ENCODE results near the gene PRM1.

Gene PRM1

DNA sequence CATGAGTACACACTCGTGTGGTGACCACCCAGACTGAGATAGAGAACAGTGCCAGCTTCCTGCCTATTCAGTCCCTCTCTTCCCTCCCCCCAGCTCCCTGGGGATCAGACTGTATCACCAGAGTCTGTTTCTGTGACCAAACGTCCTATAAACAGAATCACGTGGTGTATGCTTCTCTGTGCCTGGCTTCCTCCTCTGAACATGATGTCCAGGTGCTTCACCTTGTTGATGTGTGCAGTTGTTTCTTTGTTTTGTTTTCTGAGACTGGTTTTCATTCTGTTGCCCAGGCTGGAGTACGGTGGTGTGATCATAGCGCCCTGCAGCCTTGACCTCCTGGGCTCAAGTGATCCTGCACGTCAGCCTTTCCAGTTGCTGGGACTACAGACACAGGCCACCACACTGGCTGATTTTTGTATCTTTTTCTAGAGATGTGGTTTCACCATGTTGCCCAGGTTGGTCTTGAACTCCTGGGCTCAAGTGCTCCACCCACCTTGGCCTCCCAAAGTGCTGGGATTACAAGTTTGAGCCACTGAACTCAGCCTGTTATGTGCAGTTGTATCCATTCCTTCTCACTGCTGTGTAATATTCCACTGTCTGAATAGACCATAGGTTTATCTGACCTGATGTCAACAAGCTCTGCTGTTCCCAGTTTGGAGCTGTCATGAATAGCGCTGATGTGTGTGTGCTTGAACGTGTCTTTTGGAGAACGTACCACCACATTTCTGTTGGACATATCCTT, 28.9 kb upstream of the PRM1 start:
- peak; percentile 77 for DNase-seq (ENCODE audit: low read depth)
- H3K4me3 ChIP-seq (ENCODE audit: low read depth, low read length), result no peak overlapping the region
- TF ChIP-seq, protein P1, sequence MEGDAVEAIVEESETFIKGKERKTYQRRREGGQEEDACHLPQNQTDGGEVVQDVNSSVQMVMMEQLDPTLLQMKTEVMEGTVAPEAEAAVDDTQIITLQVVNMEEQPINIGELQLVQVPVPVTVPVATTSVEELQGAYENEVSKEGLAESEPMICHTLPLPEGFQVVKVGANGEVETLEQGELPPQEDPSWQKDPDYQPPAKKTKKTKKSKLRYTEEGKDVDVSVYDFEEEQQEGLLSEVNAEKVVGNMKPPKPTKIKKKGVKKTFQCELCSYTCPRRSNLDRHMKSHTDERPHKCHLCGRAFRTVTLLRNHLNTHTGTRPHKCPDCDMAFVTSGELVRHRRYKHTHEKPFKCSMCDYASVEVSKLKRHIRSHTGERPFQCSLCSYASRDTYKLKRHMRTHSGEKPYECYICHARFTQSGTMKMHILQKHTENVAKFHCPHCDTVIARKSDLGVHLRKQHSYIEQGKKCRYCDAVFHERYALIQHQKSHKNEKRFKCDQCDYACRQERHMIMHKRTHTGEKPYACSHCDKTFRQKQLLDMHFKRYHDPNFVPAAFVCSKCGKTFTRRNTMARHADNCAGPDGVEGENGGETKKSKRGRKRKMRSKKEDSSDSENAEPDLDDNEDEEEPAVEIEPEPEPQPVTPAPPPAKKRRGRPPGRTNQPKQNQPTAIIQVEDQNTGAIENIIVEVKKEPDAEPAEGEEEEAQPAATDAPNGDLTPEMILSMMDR (IDR thresholded peaks at IDR 0.05; ENCODE audit: low read depth, low read length, missing control alignments), result no peak

DNA sequence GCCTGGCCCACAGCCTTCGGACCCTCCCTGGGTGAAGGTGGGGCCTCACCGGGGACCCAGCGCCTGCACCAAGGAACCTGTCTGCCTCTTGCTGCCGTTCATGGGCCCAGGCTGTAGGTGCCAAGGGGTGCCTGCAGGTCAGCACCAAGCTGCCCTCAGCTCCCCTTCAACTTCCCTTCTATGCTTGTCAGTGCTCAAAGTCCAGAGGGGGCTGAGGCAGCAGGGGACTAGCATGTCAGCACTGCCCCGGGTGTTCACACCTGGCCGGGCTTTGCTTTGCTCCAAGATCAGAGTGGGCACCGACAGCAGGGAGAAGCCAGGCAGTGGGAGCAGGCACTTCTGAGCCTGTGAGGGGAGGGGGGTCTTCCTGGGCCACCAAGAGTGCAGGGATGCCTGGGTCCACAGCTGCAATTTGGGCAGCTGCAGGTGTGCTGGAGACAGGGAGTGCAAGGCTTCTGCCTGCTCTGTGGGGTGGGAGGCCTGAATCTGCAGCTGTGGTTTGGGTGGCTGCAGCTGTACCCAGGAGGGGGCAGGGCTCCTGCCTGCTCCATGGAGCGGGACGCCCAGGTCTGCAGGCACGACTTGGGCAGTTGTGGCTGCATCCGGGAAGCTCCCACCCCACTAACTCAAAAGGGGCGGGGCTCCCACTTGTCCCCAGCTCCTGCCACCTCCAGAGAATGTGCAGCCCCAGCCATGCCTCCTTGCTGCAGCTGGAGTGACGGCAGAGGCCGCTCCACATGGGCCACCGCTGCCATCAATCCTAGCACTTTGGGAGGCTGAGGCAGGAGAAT, 27.6 kb upstream of the PRM1 start:
- DNase-seq (ENCODE audit: low read depth), result peak; percentile 61
- TF ChIP-seq, protein P1 (IDR thresholded peaks at IDR 0.05; ENCODE audit: low read depth, low read length, missing control alignments), result no peak
- H3K4me3 ChIP-seq (ENCODE audit: low read depth, low read length), result no peak overlapping the region

GRCh38 chr16:11307639-11308492, 26.7 kb upstream of the PRM1 start:
- TF ChIP-seq, protein P1 (IDR thresholded peaks at IDR 0.05; ENCODE audit: low read depth, low read length, missing control alignments), result no peak
- H3K4me3 ChIP-seq (ENCODE audit: low read depth, low read length), result no peak overlapping the region
- no peak for DNase-seq (ENCODE audit: low read depth)

DNA sequence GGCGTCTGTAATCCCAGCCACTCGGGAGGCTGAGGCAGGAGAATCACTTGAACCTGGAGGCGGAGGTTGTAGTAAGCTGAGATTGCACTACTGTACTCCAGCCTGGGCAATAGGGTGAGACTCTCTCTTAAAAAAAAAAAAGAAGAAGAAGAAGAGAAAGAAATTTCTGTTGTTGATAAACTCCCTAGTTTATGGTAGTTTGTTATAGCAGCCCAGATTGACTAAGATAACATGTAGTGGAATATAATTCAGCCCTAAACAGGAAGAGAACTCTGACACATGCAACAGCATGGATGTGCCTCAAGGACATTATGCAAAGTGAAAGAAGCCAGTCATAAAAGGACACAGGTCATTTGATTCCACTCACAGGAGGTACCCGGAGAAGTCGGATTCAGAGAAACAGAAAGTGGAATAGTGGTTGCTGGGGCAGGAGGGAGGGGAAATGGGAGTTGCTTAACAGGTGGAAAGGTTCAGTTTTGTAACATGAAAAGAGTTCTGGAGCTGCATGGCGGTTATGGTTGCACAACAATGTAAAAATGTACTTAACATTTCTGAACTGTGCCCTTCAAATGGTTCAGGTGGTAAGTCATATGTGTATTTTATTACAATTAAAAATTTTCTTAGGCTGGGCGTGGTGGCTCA, 26.0 kb upstream of the PRM1 start:
- TF ChIP-seq, protein P1 (IDR thresholded peaks at IDR 0.05; ENCODE audit: low read depth, low read length, missing control alignments), result no peak
- no peak for DNase-seq (ENCODE audit: low read depth)
- no peak overlapping the region for H3K4me3 ChIP-seq (ENCODE audit: low read depth, low read length)

DNA sequence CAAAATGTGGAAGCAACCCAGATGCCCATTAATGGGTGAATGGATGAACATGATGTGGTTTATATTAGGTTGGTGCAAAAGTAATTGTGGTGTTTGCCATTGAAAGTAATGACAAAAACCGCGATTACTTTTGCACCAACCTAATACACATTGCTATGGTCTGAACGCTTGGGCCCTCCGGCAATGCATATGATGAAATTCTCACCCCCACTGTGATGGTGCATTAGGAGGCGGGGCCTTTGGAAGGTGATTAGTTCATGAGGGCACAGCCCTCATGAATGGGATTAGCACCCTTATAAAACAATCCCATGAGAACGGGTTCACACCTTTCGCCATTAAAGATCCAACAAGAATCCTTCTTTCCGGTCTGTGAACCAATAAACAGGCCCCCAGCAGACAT, 25.3 kb upstream of the PRM1 start:
- H3K4me3 ChIP-seq (ENCODE audit: low read depth, low read length), result no peak overlapping the region
- TF ChIP-seq, protein P1 (IDR thresholded peaks at IDR 0.05; ENCODE audit: low read depth, low read length, missing control alignments), result no peak
- no peak for DNase-seq (ENCODE audit: low read depth)

DNA sequence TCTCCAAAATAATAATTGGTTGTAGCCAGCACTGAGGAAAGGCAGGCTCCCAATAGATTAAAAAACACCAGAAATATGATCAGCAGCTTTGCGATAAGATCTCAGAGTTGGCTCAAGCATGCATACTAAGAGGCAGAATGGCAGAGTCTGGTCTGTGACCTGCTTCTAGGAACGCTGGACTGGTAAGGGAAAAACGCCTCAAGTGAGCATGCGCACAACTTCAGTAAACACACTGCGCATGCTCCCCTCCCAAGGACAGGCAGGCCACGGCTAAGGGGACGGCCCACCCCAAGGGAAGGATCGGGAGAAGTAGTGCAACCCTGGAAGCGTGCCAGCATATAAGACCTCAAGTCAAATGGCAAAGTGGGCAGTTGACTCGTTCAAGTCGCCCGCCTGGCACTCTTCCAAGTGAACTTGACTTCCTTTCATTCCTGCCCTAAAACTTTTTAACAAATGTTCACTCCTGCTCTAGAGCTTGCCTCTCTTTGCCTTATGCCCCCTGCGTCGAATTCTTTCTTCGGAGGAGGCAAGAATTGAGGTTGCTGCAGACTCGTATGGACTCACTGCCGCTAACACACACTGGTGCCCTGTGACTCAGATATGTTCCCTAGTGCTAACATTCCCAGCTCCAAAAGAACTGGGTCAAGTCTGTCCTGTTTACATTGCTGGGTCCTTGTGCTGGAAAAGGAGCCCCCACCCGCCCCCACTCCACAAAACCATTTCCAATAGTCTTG, 22.4 kb upstream of the PRM1 start:
- H3K4me3 ChIP-seq (ENCODE audit: low read depth, low read length), result no peak overlapping the region
- TF ChIP-seq, protein P1 (IDR thresholded peaks at IDR 0.05; ENCODE audit: low read depth, low read length, missing control alignments), result no peak
- no peak for DNase-seq (ENCODE audit: low read depth)
